Endometrial microvascular endothelial cells (primary cell): ENCODE data around the gene PLEKHG3. TPM values are rescaled to one million over a fixed set of nuclear protein-coding genes. Genes with fewer than 3 reads are reported as not detected.

Experiments used
- in situ Hi-C: cut with HindIII; loops from 2 replicates; pipeline ENCODE4 v1.10.0; 2017; ENCODE audit warnings: low sequenced_read_pairs, low pct_unique_long_range_greater_than_20kb; ENCODE audit errors: inconsistent ontology term
- total RNA-seq: library from RNA; depleted of rRNA; stranded (reverse); fragments of >200 nt; gene quantifications from one replicate; pipeline ENCODE4 v1.2.3, GENCODE V29; 2015; ENCODE audit errors: inconsistent ontology term

The PLEKHG3 gene
- total RNA-seq, 1 donor from 2014 or later, result 0.28 TPM

GRCh38 chr14:64734990-64735389 is 30.8 kb downstream of the PLEKHG3 start:
- in situ Hi-C loops, result no loop called here

GRCh38 chr14:64736271-64737169 is 32.3 kb downstream of the PLEKHG3 start:
- in situ Hi-C loops, result no loop called here

- in situ Hi-C loops, result no loop called here
These were observed 33.4 kb downstream of the PLEKHG3 start for GRCh38 chr14:64737391-64738280.

GRCh38 chr14:64738281-64738804 is 34.1 kb downstream of the PLEKHG3 start:
- in situ Hi-C loops, result no loop called here

- in situ Hi-C loops, result no loop called here
These were observed 37.0 kb downstream of the PLEKHG3 start for GRCh38 chr14:64741200-64741599.

- in situ Hi-C loops, result no loop called here
These were observed 37.7 kb downstream of the PLEKHG3 start for GRCh38 chr14:64741961-64742360.

- in situ Hi-C loops, result no loop called here
These were observed 38.8 kb downstream of the PLEKHG3 start for GRCh38 chr14:64743061-64743460.

GRCh38 chr14:64745511-64746091 is 41.4 kb downstream of the PLEKHG3 start:
- in situ Hi-C loops, result no loop called here

- in situ Hi-C loops, result no loop called here
These were observed 42.4 kb downstream of the PLEKHG3 start for GRCh38 chr14:64746298-64747250.

GRCh38 chr14:64747327-64747726 is 43.1 kb downstream of the PLEKHG3 start:
- in situ Hi-C loops, result no loop called here

GRCh38 chr14:64748521-64748920 is 44.3 kb downstream of the PLEKHG3 start:
- in situ Hi-C loops, result no loop called here

GRCh38 chr14:64748995-64749714 is 44.9 kb downstream of the PLEKHG3 start:
- in situ Hi-C loops, result no loop called here

- in situ Hi-C loops, result no loop called here
These were observed 48.7 kb downstream of the PLEKHG3 start for GRCh38 chr14:64752909-64753308.

- in situ Hi-C loops, result no loop called here
These were observed 49.1 kb downstream of the PLEKHG3 start for GRCh38 chr14:64753374-64753773.

GRCh38 chr14:64753999-64754398 is 49.8 kb downstream of the PLEKHG3 start:
- in situ Hi-C loops, result no loop called here

- in situ Hi-C loops, result no loop called here
These were observed 50.5 kb downstream of the PLEKHG3 start for GRCh38 chr14:64754685-64755084.

- in situ Hi-C loops, result no loop called here
These were observed 51.6 kb downstream of the PLEKHG3 start for GRCh38 chr14:64755781-64756221.
